HG03045 (cell line): ENCODE measurements around the gene HOXA10.

ENCODE experiments used
- ATAC-seq: cut with Tn5 transposase; IDR thresholded peaks from one replicate; pipeline ENCODE4 v1.9.1; 2021; ENCODE audit warnings: mild to moderate bottlenecking, moderate library complexity; ENCODE audit not compliant: unreplicated experiment

The HOXA10 gene

DNA sequence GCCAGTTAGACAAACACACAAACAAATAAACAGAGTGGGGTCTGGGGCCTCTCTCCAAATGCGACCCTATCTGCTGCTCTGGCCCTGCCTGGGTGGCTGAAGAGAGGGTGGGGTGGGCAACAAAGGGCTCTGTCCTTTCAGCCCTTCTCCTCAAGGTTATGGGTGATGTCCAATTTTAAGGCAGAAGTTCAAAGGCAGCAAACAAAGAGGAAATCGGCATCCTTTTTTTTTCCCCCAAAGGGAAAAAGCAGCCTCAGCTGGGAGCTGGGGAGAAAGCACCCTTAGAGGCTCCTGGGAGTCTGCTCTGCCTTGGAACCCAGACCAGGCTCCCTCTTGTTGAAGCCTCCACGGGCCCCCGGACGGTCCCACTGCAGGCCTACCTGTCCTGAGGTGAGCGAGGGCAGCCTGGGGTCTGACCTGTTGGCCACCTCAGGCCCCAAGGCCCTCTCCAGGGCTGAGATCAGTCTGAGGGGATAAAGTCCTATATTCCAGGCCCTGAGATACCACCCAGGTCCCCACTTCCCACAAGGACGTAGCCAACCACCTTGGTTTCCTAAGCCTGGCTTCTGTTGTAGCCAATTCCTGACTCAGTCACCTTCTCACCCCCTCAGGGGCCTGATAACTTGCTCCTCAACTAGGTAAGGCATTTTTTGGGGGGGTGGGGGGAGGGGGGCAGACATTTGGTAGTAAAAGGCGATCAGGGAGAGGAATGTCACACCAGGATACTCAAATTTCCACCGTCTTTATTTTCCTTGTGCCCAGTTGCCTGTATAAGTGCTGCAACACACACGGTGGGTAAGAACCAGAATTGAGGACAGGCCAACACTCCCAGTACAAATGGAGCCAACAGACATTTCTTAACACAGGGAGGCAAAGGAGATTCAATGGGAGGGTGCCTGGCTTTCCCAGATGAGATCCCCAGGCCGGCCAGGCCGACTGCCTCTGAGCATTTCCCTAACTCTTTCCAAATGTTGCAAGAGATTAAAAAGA is 6.6 kb upstream of the HOXA10 start:
- no peak for ATAC-seq

GRCh38 chr7:27179503-27180430 is 5.6 kb upstream of the HOXA10 start:
- no peak for ATAC-seq

GRCh38 chr7:27179030-27179429 is 4.9 kb upstream of the HOXA10 start:
- no peak for ATAC-seq

GRCh38 chr7:27178366-27178765 is 4.2 kb upstream of the HOXA10 start:
- ATAC-seq, result no peak

DNA sequence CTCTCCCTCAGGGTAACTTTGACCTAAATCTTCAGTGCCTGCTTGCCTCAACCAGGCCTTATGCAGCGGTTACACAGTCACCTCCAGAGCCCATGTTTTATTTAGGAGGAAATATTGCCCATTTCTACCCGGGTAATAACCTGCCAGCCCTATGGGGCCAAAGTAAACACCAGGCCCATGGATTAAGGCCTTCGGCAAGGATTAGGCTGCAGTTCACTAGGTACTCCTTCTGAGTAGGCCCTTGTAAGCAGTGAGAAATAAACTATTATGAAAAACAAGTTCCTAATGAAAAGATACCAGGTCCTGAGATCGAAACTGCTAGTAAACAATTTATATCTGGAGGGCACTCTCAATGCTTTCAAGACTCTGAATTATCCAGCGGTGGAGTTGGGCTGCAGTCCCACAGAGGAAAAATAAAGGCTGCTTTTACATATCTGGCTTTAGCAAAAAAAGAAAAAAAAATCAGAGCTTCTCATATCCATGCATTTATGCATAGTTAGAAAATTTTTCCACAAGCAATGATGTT is 3.7 kb upstream of the HOXA10 start:
- ATAC-seq, result no peak

DNA sequence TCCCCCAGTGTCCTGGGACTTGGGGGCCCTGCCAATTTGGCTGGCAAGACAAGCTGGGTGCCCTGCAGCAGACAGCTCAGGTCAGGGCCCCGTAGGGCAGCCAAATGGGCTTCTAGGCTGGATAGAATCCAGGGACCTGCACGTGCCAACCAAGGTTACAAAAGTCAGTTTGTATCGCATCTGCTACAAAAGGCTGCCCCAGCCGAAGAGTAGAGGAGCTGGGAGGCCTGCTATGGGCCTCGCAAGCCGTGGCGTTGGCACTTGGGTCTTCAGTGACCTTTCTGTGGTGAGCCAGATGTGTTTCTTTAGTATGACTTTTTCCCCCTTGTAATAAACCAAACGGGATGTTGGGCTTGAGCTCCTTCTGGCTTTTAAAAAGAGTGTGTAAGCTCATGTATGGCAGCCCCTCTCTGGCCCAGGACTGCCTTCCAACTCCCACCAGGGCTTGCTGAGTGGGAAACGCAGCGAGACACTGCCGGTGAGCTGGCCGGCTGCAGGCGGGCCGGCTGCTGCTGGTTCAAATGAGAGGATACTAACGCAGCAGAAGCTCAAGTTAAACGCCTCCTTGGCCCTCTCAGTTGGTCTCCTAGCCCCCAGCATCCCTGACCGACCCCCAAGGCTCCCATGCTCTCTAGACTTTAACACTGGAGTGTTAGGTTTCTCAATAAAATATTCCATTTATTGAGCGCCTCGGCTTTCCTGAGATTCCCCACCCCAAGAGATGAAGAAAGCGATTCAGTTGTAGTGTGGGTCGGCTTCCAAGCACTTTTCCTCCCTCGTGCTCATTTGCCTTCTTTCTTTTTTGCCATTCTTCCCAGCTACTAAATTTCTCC is 3.1 kb upstream of the HOXA10 start:
- ATAC-seq, result no peak

- no peak for ATAC-seq
Observed at GRCh38 chr7:27176524-27176845, 2.4 kb upstream of the HOXA10 start.

DNA sequence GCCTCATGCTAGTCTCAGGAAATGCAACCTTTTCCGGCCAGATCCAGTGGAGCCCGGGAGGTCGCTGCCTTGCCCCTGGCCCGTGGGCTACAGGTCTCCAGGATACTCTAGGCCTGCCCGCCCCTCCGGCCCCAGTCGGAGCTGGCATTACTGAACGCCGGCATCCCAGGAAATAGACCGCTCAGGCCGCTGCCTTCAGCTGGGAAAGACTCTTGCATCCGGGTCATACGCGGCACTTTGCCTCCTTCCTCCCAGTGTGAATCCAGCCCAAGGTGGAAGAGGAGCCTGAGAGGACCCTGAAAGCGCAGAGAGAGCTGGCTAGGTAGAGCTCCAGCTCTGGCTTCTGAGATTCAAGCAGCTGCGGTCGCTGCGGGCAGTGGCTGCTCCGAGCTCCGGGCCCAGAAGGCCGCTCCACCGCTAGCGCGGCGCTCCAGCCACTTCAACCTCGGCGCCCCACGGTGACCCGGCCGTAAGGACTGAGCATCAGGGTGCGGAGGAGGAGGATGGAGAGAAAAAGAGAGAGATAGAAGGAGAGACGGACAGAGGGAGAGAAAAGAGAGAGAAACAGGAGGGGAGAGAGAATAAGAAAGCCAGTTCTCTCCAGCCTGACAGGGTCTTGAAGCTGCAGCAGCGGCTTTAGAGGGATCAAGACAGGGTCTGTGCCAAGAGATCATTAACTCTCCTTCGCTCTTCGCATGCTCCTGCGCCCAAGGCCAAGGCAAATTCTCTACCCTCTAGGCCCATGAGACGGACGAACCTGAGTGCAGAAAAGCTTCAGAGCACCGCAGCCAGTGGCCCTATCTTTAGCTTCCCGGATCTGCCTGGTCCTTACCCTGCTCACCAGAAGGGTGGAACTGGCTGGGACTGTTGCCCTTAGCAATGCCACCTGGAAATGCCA is 1.8 kb upstream of the HOXA10 start:
- ATAC-seq, result no peak

DNA sequence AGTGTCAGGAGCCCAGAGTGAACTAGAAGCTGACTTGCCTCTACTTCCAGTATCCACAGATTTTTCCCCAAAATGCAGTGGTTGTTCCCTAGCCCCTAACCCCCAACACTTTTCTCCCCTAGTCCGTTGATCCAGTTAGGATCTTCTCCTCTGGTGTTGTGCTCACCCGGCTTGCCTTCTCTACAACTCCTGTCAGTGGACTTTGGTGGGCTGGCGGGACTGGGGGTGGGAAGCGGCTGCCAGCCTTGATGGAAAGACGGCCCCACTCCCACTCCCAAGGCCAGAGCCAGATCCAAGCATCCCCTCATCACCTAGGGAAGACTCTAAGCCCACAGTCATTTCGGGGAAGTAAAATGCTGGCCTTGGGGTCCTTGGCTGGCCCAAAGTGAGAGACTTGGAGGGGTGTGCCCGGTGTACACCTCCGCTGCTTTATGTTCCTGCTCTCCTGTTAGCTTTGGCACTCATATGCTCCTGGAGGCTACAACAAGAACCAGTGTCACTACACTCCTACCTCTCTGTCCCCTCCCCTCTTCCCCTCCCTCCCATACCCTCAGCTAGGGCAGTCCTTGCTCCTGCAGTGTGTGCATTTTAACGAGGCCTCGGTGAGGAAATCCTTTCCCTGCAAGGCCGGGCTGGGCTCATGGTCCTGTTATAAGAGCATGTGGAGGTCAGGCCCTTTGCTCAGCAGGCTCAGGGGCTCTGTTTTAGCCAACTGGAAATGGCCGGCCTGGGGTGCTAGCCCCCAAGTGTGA is 930 bp upstream of the HOXA10 start:
- ATAC-seq, result no peak

DNA sequence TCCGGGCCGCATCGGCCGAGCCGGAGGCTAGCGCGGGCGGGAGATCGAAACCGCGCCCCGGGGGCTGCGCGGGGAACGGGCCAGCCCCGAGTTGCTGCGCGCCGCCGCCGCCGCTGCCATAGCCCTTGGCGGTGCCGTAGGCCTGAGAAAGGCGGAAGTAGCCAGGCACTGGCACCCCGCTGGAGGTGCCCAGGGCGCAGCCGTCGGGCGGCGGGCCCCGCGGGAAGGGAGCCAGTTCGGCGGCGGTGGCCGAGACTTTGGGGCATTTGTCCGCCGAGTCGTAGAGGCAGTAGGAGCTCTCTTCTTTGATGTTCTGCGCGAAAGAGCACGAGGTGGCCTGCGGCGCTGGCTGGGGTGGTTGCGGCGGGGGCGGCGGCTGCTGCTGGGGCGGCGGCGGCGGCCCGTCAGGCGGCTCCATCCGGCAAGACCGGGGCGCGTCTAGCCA is 587 bp downstream of the HOXA10 start:
- no peak for ATAC-seq

DNA sequence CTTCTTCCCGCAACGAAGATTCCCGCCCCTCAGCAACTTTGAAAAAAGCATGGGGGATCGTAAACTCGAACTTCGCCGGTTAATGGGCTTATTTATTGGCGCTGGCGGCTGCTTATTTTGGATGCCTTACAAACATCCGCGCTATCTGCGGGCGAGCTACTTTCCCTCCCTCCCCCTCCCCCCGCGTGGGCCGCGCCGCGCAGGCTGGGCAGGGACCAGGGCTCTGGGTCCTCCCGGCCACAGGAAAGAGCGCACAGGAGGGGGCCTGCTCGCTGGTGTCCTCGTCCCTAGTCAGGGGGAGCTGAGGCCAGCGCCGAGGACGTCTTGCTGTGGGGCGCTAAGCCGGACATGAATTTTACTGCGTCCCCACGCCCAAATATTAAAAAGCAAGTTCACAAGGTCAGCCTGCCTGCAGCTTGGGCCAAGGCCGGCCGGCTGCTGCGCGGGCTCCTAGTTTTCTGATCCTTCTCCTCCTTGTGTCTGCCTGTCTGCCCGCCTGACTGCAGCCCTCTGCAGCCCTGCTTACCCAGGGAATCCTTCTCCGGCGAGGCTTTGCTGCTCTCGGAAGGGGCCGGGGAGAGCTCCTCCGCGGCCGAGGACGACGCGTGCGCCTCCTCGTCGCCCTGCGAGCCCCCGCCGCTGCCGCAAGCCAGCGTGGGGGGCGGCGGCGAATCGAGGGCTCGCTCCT is 1.2 kb downstream of the HOXA10 start:
- ATAC-seq, result no peak

DNA sequence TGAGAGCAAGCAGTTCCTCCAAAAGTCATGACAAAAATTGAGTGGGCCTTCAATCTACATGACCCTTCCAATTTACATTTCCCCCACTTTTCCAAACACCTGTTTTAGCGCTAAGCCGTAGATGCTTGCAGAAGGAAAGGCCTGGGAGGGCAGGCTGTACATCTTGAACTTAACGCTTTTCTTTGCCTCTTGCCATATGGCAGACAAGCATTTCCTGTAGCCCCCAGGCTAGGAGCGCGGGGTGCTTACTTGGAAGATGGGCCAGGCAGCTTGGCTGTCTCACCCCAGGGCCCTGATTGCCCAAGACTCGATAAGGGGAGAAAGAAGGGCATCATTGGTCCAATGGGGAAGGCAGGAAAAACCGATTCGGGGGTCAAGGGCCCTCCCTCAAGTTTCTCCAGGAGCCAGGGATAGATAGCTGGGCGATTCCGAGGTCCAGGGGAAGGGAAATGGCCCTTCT is 1.8 kb downstream of the HOXA10 start:
- no peak for ATAC-seq

- ATAC-seq, result no peak
Observed at GRCh38 chr7:27171637-27172314, 2.3 kb downstream of the HOXA10 start.

DNA sequence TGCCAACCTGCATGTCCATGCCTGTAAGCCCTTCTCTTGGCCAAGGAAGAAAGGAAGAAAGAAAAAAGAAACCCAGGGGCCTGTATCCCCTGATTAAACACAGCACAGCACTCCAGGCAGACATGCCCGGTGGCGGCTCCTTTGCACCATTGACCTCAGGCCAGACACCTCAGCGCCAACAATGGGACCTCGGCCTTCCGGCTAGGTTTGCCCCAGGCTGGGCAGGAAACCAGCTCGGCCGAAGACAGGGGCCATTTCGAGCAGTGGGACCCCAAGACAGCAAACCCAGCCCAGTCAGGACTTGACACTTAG is 2.8 kb downstream of the HOXA10 start:
- no peak for ATAC-seq

- no peak for ATAC-seq
Observed at GRCh38 chr7:27170426-27171324, 3.4 kb downstream of the HOXA10 start.

GRCh38 chr7:27169658-27170425 is 4.3 kb downstream of the HOXA10 start:
- no peak for ATAC-seq
